HL-60 (cell line): ENCODE results near the gene PPIC.

Experiments used
- CTCF ChIP-seq: IDR thresholded peaks from one replicate; pipeline ENCODE4 v1.5.1; 2011; ENCODE audit warnings: low read length, control low read depth, inconsistent platforms; ENCODE audit not compliant: insufficient read depth
- GABPA ChIP-seq: IDR thresholded peaks from 2 replicates; pipeline ENCODE4 v1.6.1; 2012; ENCODE audit warnings: low read depth
- POLR2AphosphoS5 ChIP-seq: IDR thresholded peaks from 2 replicates; pipeline ENCODE4 v1.6.1; 2012; ENCODE audit warnings: low read depth
- TF ChIP-seq, protein P1 (sequence below): IDR thresholded peaks from 2 replicates; pipeline ENCODE4 v1.6.1; 2012; ENCODE audit warnings: low read depth; ENCODE audit not compliant: insufficient replicate concordance

DNA sequence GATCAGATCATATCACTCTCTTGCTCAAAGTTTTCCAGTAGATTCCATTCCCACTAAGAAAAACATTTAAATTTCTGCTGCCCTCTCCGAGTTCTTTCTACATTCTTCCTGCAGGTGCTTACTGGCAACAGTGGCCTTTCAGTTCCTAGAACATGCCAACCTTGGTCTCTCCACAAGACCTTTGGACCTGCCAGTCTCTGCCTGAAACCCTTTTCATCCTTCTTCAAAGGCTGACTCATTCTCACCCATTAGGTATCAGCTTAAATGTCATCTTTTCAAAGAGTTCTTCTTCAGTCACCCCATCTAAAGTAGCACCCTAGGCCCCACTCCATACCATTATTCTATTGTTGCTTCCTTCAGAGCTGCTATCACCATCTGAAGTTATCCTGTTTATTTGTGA, 21.8 kb downstream of the PPIC start:
- TF ChIP-seq GABPA (no peak), CTCF (no peak), POLR2AphosphoS5 (no peak)
- TF ChIP-seq, protein P1, sequence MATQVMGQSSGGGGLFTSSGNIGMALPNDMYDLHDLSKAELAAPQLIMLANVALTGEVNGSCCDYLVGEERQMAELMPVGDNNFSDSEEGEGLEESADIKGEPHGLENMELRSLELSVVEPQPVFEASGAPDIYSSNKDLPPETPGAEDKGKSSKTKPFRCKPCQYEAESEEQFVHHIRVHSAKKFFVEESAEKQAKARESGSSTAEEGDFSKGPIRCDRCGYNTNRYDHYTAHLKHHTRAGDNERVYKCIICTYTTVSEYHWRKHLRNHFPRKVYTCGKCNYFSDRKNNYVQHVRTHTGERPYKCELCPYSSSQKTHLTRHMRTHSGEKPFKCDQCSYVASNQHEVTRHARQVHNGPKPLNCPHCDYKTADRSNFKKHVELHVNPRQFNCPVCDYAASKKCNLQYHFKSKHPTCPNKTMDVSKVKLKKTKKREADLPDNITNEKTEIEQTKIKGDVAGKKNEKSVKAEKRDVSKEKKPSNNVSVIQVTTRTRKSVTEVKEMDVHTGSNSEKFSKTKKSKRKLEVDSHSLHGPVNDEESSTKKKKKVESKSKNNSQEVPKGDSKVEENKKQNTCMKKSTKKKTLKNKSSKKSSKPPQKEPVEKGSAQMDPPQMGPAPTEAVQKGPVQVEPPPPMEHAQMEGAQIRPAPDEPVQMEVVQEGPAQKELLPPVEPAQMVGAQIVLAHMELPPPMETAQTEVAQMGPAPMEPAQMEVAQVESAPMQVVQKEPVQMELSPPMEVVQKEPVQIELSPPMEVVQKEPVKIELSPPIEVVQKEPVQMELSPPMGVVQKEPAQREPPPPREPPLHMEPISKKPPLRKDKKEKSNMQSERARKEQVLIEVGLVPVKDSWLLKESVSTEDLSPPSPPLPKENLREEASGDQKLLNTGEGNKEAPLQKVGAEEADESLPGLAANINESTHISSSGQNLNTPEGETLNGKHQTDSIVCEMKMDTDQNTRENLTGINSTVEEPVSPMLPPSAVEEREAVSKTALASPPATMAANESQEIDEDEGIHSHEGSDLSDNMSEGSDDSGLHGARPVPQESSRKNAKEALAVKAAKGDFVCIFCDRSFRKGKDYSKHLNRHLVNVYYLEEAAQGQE, result no peak
